Calu3 (cell line): Measurements from ENCODE around the gene LIN9. TPM values are rescaled to one million over a fixed set of nuclear protein-coding genes. Genes with fewer than 3 reads are reported as not detected.
"Not testable (repeated sequence)": the region's sequence is repeated elsewhere in the genome, so short reads cannot be mapped to it uniquely, and the experiment has no call there.

ENCODE experiments used
- BruUV-seq: library from RNA; stranded (reverse); fragments of 400-500 nt; replicated peaks from 2 replicates; lab custom pipeline; 2021; lab: Mats Ljungman, UMichigan
- CTCF ChIA-PET: fragments of 300-600 bp; sonication (Branson Sonifier 250); formaldehyde crosslinking; loops from one replicate; lab custom pipeline; 2022; ENCODE audit warnings: antibody characterized with exemption; lab: Charles Lee
- DNase-seq: peaks from one replicate; pipeline ENCODE4 v3.0.0; 2022
- H3K27ac Mint-ChIP-seq: one replicate; pipeline ENCODE4 v1.8.0; 2022; ENCODE audit warnings: mixed read lengths; ENCODE audit not compliant: unreplicated experiment
- H3K27me3 Mint-ChIP-seq: one replicate; pipeline ENCODE4 v1.8.0; 2022; ENCODE audit warnings: mixed read lengths; ENCODE audit not compliant: unreplicated experiment
- H3K36me3 Mint-ChIP-seq: one replicate; pipeline ENCODE4 v1.8.0; 2022; ENCODE audit warnings: mild to moderate bottlenecking, moderate library complexity, mixed read lengths; ENCODE audit not compliant: insufficient read depth, unreplicated experiment
- H3K4me1 Mint-ChIP-seq: one replicate; pipeline ENCODE4 v1.8.0; 2022; ENCODE audit warnings: mild to moderate bottlenecking, low read depth, mixed read lengths; ENCODE audit not compliant: unreplicated experiment
- H3K4me3 Mint-ChIP-seq: one replicate; pipeline ENCODE4 v1.8.0; 2022; ENCODE audit warnings: mild to moderate bottlenecking, low read depth, moderate library complexity, mixed read lengths; ENCODE audit not compliant: unreplicated experiment
- H3K9me3 Mint-ChIP-seq: one replicate; pipeline ENCODE4 v1.8.0; 2022; ENCODE audit warnings: low read depth, mixed read lengths; ENCODE audit not compliant: unreplicated experiment
- CTCF ChIP-seq: fragments of 200-600 bp; IDR thresholded peaks from one replicate; pipeline ENCODE4 v1.8.0; 2022; ENCODE audit warnings: antibody characterized with exemption; ENCODE audit not compliant: unreplicated experiment
- intact Hi-C: fragments of 100-400 bp; cut with micrococcal nuclease; formaldehyde crosslinking; loops from one replicate; pipeline ENCODE4 v1.10.0; 2022; ENCODE audit not compliant: unreplicated experiment
- total RNA-seq: library from RNA; stranded (reverse); gene quantifications from 2 replicates; pipeline ENCODE4 v1.2.3, GENCODE V29; 2022

The LIN9 gene
- total RNA-seq, 1 experiment from 2014 or later: 14.3 TPM

GRCh38 chr1:226268421-226269124 lies 40.4 kb downstream of the LIN9 start:
- H3K4me3 Mint-ChIP-seq: no peak overlapping the region
- no TSS peak for BruUV-seq
- H3K27me3 Mint-ChIP-seq: no peaks in the 10 kb centered on the region
- no peak overlapping the region for H3K27ac Mint-ChIP-seq
- intact Hi-C loops: no loop called here
- no peaks in the 10 kb centered on the region for H3K9me3 Mint-ChIP-seq
- H3K36me3 Mint-ChIP-seq: peaks cover 2% of the 10 kb centered on the region
- CTCF ChIA-PET: interaction anchor here (0.6 kb wide), 2 partner anchors 11 to 12 kb away, joined by 3 to 6 read pairs; no protein-coding TSS in a partner anchor
- H3K4me1 Mint-ChIP-seq: peaks cover 13% of the 10 kb centered on the region
- no peak for DNase-seq
- TF ChIP-seq CTCF: no peak

GRCh38 chr1:226261818-226262217 lies 47.1 kb downstream of the LIN9 start:
- Mint-ChIP-seq H3K4me1 (no peaks in the 10 kb centered on the region), H3K9me3 (peaks cover 4% of the 10 kb centered on the region)

GRCh38 chr1:226255380-226255779 lies 53.6 kb downstream of the LIN9 start:
- no peaks in the 10 kb centered on the region for H3K27me3 Mint-ChIP-seq
- no peaks in the 10 kb centered on the region for H3K4me1 Mint-ChIP-seq
- no peaks in the 10 kb centered on the region for H3K9me3 Mint-ChIP-seq
- BruUV-seq: no TSS peak
- no peak for TF ChIP-seq CTCF
- no peak overlapping the region for H3K4me3 Mint-ChIP-seq
- no peak overlapping the region for H3K27ac Mint-ChIP-seq
- DNase-seq: no peak
- CTCF ChIA-PET: no interaction called here
- intact Hi-C loops: no loop called here
- H3K36me3 Mint-ChIP-seq: no peaks in the 10 kb centered on the region

More at GRCh38 chr1:226261818-226262217, 47.1 kb downstream of the LIN9 start:
- CTCF ChIA-PET: no interaction called here
- intact Hi-C loops: no loop called here
- no peak overlapping the region for H3K4me3 Mint-ChIP-seq
- no peak overlapping the region for H3K27ac Mint-ChIP-seq
- peaks cover 7% of the 10 kb centered on the region for H3K36me3 Mint-ChIP-seq
- no TSS peak for BruUV-seq
- H3K27me3 Mint-ChIP-seq: no peaks in the 10 kb centered on the region
- no peak for DNase-seq
- TF ChIP-seq CTCF: no peak

GRCh38 chr1:226253933-226254332 lies 55.0 kb downstream of the LIN9 start:
- no peak overlapping the region for H3K4me3 Mint-ChIP-seq
- H3K4me1 Mint-ChIP-seq: no peaks in the 10 kb centered on the region
- H3K9me3 Mint-ChIP-seq: no peaks in the 10 kb centered on the region
- no peaks in the 10 kb centered on the region for H3K36me3 Mint-ChIP-seq
- no peak for DNase-seq
- H3K27ac Mint-ChIP-seq: no peak overlapping the region
- intact Hi-C loops: no loop called here
- no peaks in the 10 kb centered on the region for H3K27me3 Mint-ChIP-seq
- TF ChIP-seq CTCF: no peak
- CTCF ChIA-PET: interaction anchor here (1.1 kb wide), 1 partner anchor 12 kb away, joined by 3 read pairs; no protein-coding TSS in a partner anchor
- BruUV-seq: no TSS peak

GRCh38 chr1:226252841-226253240 lies 56.1 kb downstream of the LIN9 start:
- not testable (repeated sequence) for H3K4me3 Mint-ChIP-seq, H3K27me3 Mint-ChIP-seq, BruUV-seq

More at GRCh38 chr1:226252841-226253240, 56.1 kb downstream of the LIN9 start:
- H3K4me1 Mint-ChIP-seq, H3K36me3 Mint-ChIP-seq, CTCF ChIA-PET, H3K27ac Mint-ChIP-seq, DNase-seq, H3K9me3 Mint-ChIP-seq, intact Hi-C loops: not testable (repeated sequence)
